ENCODE data around the gene PAN2. TPM values are rescaled to one million over a fixed set of nuclear protein-coding genes. Genes with fewer than 3 reads are reported as not detected.

Gene PAN2
- total and polyA plus RNA-seq, 2 donors (not counting 3 experiments of a cell fraction or from before 2014, with no cell fraction given), result 21.5 to 21.9 TPM

DNA sequence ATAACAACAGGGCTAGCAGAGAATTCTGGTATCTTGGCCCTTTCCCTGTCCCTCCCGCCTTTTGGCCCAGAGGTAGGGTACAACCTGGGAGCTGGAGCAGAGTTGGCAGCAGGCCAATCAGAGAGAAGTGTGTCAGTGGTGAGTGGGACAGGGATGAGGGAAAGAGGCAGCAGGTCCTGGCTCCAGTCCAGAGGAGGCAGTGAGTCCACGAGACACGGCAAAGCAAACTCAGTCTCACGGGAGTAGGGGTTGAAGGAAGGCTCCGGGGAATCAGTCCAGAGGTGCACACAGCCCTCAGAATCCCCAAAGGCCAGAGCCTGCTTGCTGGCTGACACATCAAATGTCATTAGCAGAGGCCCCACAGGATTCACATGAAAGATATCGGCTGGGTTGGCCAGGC lies 7.3 kb downstream of the PAN2 start:
- no TSS peak for BruUV-seq (replicated peaks)
- FAIRE-seq (no peak), DNase-seq (ENCODE audit: low read depth, low spot score) (no peak)
- TF ChIP-seq MYC (IDR thresholded peaks at IDR 0.05; ENCODE audit: low read depth, low read length) (no peak), MAX (IDR thresholded peaks at IDR 0.05; ENCODE audit: insufficient read depth, insufficient read length) (no peak), JUN (IDR thresholded peaks at IDR 0.05; ENCODE audit: borderline replicate concordance, insufficient read depth, insufficient read length, low read depth) (no peak), CTCF (IDR thresholded peaks at IDR 0.05; ENCODE audit: extremely low read depth in 1 of 2, insufficient read depth in 1 of 2, low read depth in 1 of 2, low read length in 2 of 2) (no peak), EZH2 (IDR thresholded peaks at IDR 0.05; ENCODE audit: borderline replicate concordance, low read depth, low read length, severe bottlenecking) (no peak), POLR2AphosphoS5 (IDR thresholded peaks at IDR 0.05; ENCODE audit: insufficient read depth, low read depth, low read length) (no peak), POLR2A (IDR thresholded peaks at IDR 0.05; ENCODE audit: low read depth, low read length) (no peak), FOS (IDR thresholded peaks at IDR 0.05; ENCODE audit: borderline replicate concordance, insufficient read depth, low read length) (no peak), GATA2 (IDR thresholded peaks at IDR 0.05; ENCODE audit: insufficient read depth, insufficient read length, low read depth, low read length) (no peak)
- intact Hi-C loops (cut with micrococcal nuclease) (no loop called here), dilution Hi-C loops (cut with MboI; ENCODE audit: extremely low pct_ligation_motif_present, low sequenced_read_pairs) (no loop called here)
- no peak overlapping the region for H3K27ac ChIP-seq (ENCODE audit: insufficient read depth, low read depth, low read length)
- no peak overlapping the region for H3K9ac ChIP-seq (replicated peaks; ENCODE audit: extremely low read depth, insufficient read depth, low read length)
- POLR2A ChIA-PET, result no interaction called here
- H2AFZ ChIP-seq (ENCODE audit: low read depth, low read length), result no peak overlapping the region
- H3K79me2 ChIP-seq (ENCODE audit: control insufficient read depth, insufficient read depth, low read length), result no peaks in the 10 kb centered on the region
- H3K9me3 ChIP-seq (replicated peaks; ENCODE audit: control insufficient read depth, insufficient read depth, low read length), result no peaks in the 10 kb centered on the region
- H3K4me2 ChIP-seq (ENCODE audit: insufficient read depth, low read length), result no peak overlapping the region
- H3K4me1 ChIP-seq (ENCODE audit: control insufficient read depth, extremely low read depth, insufficient read depth, low read length), result no peaks in the 10 kb centered on the region
- CTCF ChIA-PET, result interaction anchor here (1.0 kb wide), 1 partner anchor 12 kb away, joined by 3 read pairs; no protein-coding TSS in a partner anchor
- H3K36me3 ChIP-seq (ENCODE audit: control insufficient read depth in 2 of 2, extremely low read depth in 1 of 2, insufficient read depth in 2 of 2, low read length in 2 of 2), result peaks cover 0 to 2% of the 10 kb centered on the region in 2 experiments
- no peak overlapping the region for H3K4me3 ChIP-seq (replicated peaks in 1 of 3; ENCODE audit: insufficient read depth in 1 of 3, low read depth in 1 of 3, low read length in 3 of 3)
- no peaks in the 10 kb centered on the region for H3K9me1 ChIP-seq (replicated peaks; ENCODE audit: control insufficient read depth, extremely low read depth, insufficient read depth, low read length)
- no peaks in the 10 kb centered on the region for H3K27me3 ChIP-seq (ENCODE audit: control insufficient read depth in 2 of 2, insufficient read depth in 2 of 2, low read length in 2 of 2)
- no peaks in the 10 kb centered on the region for H4K20me1 ChIP-seq (replicated peaks; ENCODE audit: control insufficient read depth, extremely low read depth, insufficient read depth, low read length)
